H1 (cell line): ENCODE data around the gene ANXA7. TPM values are rescaled to one million over a fixed set of nuclear protein-coding genes. Genes with fewer than 3 reads are reported as not detected.

Source experiments
- CHD7 ChIP-seq: fragments of 300-600 bp; sonication (generic); IDR thresholded peaks from 2 replicates; pipeline ENCODE4 v1.7.1; 2012; ENCODE audit warnings: low read length, moderate library complexity, mild to moderate bottlenecking, inconsistent platforms; ENCODE audit not compliant: insufficient replicate concordance
- JUND ChIP-seq: IDR thresholded peaks from 2 replicates; pipeline ENCODE4 v1.6.1; 2011; ENCODE audit warnings: mild to moderate bottlenecking, improper control_type of control experiment, low read length
- polyA plus RNA-seq, 7 experiments: library from polyadenylated mRNA; depleted of rRNA in 3 of 7; stranded (reverse) in 5 of 7; unstranded in 2 of 7; fragments of >200 nt in 5 of 7; fragments of 200-250 nt in 2 of 7; gene quantifications; 1 replicate in 5 of 7; 2 replicates in 1 of 7; 4 replicates in 1 of 7; pipeline versions ENCODE4 v1.2.1 to v1.2.3, GENCODE V29; 2011 to 2013; ENCODE audit warnings: missing spikeins in 2 of 7, mixed read lengths in 2 of 7
- total RNA-seq: library from RNA; stranded (reverse); fragmentation: NEBNext Ultra II Directional; extraction: Animal tissue kit (Norgen Biotek cat#: 25700); gene quantifications from 2 replicates; pipeline ENCODE4 v1.2.1, GENCODE V29; 2021

The ANXA7 gene
- total and polyA plus RNA-seq, 2 of the 8 experiments (the other 6 are each of a cell fraction or from before 2014, with no cell fraction given), result 37.1 to 63.6 TPM

- TF ChIP-seq CHD7 (no peak), JUND (no peak)
- TF ChIP-seq, all 59 proteins: peak for 0
Observed at GRCh38 chr10:73426318-73426717, 12.5 kb upstream of the ANXA7 start (continued).
